SK-N-SH treated with all-trans-retinoic acid at 6 μM for 48 hours (cell line): ENCODE data around the gene PPEF1.

Experiments used
- ARNTL ChIP-seq: fragments of 450-650 bp; formaldehyde crosslinking; IDR thresholded peaks from 2 replicates; pipeline ENCODE4 v1.5.0; 2020; ENCODE audit warnings: low read depth, mild to moderate bottlenecking, moderate library complexity, borderline replicate concordance
- ISL1 ChIP-seq: fragments of 250-450 bp; sonication (Bioruptor Pico); IDR thresholded peaks from 2 replicates; pipeline ENCODE4 v2.1.2; 2022; ENCODE audit warnings: mild to moderate bottlenecking, moderate library complexity
- PATZ1 ChIP-seq: fragments of 250-450 bp; sonication (Bioruptor Pico); IDR thresholded peaks from 2 replicates; pipeline ENCODE4 v1.8.0; 2020; ENCODE audit warnings: mild to moderate bottlenecking, moderate library complexity, borderline replicate concordance
- PPARA ChIP-seq: fragments of 250-450 bp; sonication (Bioruptor Pico); IDR thresholded peaks from 2 replicates; pipeline ENCODE4 v1.5.0; 2020; ENCODE audit warnings: mild to moderate bottlenecking, borderline replicate concordance
- RARB ChIP-seq: fragments of 250-450 bp; sonication (Bioruptor Pico); IDR thresholded peaks from 2 replicates; pipeline ENCODE4 v1.8.0; 2021; ENCODE audit warnings: mild to moderate bottlenecking, moderate library complexity
- TCF4 ChIP-seq: fragments of 250-450 bp; sonication (Bioruptor Pico); IDR thresholded peaks from 2 replicates; pipeline ENCODE4 v1.8.0; 2021; ENCODE audit warnings: mild to moderate bottlenecking, moderate library complexity, borderline replicate concordance
- TSHZ2 ChIP-seq: fragments of 250-450 bp; sonication (Bioruptor Pico); IDR thresholded peaks from 2 replicates; pipeline ENCODE4 v1.5.0; 2020; ENCODE audit warnings: mild to moderate bottlenecking, moderate library complexity
- ZFP3 ChIP-seq: fragments of 250-450 bp; sonication (Bioruptor Pico); IDR thresholded peaks from 2 replicates; pipeline ENCODE4 v1.5.0; 2020; ENCODE audit warnings: mild to moderate bottlenecking, moderate library complexity
- ZFP30 ChIP-seq: fragments of 450-650 bp; formaldehyde crosslinking; IDR thresholded peaks from 2 replicates; pipeline ENCODE4 v1.5.0; 2022; ENCODE audit warnings: mild to moderate bottlenecking, moderate library complexity
- ZNF8 ChIP-seq: fragments of 450-650 bp; formaldehyde crosslinking; IDR thresholded peaks from 2 replicates; pipeline ENCODE4 v1.5.0; 2020; ENCODE audit warnings: mild to moderate bottlenecking, moderate library complexity

- TF ChIP-seq ARNTL (no peak), PATZ1 (CRISPR knock-in tag) (no peak), PPARA (CRISPR knock-in tag) (no peak), ZFP3 (CRISPR knock-in tag) (no peak), ZNF8 (no peak), RARB (no peak), TSHZ2 (CRISPR knock-in tag) (no peak), TCF4 (CRISPR knock-in tag) (no peak), ZFP30 (CRISPR knock-in tag) (no peak), ISL1 (no peak)
Measured at GRCh38 chrX:18698737-18699650, 8.5 kb upstream of the PPEF1 start.
